GM12865 (cell line): ENCODE data around the gene NID2.

Source experiments
- DNase-seq: peaks from one replicate; pipeline ENCODE4 v3.0.0; 2010; ENCODE audit warnings: low read depth
- H3K4me3 ChIP-seq: 2 replicates; pipeline ENCODE4 v1.5.1; 2011; ENCODE audit warnings: mild to moderate bottlenecking, low read depth, low read length, control low read depth
- TF ChIP-seq, protein P1 (sequence below): IDR thresholded peaks from 2 replicates; pipeline ENCODE4 v1.5.1; 2011; ENCODE audit warnings: low read length, control low read depth, low read depth, inconsistent platforms; ENCODE audit not compliant: insufficient read depth; ENCODE audit errors: missing control alignments

The NID2 gene

DNA sequence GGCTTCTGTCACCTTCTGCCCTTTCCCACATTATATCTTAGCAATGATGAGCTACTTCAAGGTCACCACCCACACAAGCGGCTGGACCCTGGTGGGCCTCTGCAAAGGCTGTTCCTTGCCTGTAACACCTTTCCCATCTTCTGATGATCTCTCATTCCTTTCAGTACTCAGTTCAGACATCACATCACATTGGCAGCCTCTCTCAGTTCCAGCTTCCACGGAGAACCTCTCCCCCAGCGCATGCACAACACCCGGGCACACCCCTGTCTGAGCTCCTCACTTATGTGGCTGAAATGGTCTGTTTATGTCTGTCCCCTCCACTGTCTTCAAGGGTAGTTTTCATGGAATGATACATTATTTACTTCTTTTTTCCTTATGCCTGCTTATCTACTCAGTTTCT, 6.5 kb upstream of the NID2 start:
- H3K4me3 ChIP-seq = no peak overlapping the region
- no peak for DNase-seq
- TF ChIP-seq, protein P1, sequence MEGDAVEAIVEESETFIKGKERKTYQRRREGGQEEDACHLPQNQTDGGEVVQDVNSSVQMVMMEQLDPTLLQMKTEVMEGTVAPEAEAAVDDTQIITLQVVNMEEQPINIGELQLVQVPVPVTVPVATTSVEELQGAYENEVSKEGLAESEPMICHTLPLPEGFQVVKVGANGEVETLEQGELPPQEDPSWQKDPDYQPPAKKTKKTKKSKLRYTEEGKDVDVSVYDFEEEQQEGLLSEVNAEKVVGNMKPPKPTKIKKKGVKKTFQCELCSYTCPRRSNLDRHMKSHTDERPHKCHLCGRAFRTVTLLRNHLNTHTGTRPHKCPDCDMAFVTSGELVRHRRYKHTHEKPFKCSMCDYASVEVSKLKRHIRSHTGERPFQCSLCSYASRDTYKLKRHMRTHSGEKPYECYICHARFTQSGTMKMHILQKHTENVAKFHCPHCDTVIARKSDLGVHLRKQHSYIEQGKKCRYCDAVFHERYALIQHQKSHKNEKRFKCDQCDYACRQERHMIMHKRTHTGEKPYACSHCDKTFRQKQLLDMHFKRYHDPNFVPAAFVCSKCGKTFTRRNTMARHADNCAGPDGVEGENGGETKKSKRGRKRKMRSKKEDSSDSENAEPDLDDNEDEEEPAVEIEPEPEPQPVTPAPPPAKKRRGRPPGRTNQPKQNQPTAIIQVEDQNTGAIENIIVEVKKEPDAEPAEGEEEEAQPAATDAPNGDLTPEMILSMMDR = no peak

DNA sequence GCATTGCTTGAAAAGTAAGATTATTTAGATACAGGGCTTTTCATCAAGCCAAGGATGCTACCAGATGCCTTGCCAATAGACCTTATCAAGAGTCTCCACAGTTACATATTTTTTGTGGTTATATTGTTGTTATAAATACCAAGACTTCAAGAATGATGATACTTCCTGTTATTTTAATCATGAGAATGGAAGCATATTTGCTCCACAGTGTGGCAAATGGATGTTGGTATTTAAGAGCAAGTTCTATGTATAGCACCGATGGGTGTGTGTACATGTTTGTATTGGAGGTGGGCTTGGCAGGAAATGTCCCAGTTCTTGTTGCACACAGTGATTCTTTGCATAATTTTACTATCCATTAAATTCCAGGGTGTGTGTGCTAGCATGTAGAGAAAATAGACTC, 4.4 kb upstream of the NID2 start:
- no peak for DNase-seq
- H3K4me3 ChIP-seq = no peak overlapping the region
- TF ChIP-seq, protein P1 = no peak

DNA sequence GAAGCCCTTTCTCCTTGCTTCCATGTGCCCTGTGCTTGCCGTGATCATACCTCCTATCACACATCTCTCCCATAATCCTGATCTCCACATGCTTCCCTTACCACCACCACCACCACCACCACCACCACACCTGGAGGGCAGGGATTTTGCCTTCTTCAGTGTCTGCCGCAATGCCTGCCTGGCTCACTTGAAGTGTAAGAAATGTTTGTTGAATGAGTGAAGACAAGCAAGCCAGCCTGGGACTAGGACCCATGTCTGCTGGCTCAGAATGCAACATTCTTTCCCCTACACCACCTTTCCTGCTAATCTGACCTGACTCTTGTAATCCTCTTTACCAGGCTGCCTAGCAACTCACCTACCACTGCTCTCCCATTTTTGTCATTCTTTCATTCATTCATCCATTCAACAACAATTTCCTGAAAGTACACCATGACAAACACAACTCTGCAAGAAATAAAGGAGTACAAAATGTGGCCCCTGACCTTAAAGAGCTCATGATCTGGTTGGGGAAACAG, 3.5 kb upstream of the NID2 start:
- TF ChIP-seq, protein P1 = no peak
- H3K4me3 ChIP-seq = no peak overlapping the region
- DNase-seq = no peak

DNA sequence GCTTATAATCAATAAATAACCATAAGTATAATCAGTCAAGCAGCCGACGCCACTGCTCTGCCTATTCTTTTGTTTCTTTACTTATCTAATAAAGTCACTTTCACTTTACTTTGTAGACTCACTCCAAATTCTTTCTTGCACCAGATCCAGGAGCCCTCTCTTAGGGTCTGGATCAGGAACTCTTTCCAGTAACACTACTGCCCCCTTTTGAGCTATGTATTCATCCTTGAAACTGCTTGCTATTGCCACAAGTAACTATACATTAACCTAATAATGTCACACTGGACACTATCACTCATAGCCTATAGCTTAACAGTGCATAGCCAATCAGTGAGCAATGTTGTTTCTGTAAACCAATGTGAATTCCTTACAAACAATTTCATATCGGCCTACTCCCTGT, 2.8 kb upstream of the NID2 start:
- H3K4me3 ChIP-seq = no peak overlapping the region
- TF ChIP-seq, protein P1 = no peak

DNA sequence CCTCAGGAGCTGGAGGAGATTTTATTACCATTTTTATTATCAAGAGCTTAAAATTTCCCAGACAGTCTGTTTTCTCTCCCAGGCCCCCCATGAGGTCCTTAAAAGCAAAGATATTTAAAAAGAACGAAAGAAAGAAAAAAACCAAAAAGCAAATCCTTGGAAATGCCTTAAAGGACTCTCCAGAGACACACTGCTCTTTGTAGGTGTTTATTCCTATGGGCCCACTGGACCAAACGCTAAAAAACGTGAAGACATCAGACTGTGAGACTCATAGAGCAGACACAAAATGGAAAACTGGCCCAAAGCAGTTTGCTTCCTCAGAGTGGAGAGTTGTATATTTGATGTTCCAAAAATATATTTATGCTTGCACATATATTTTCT, 1.2 kb upstream of the NID2 start:
- TF ChIP-seq, protein P1 = no peak
- H3K4me3 ChIP-seq = no peak overlapping the region
- DNase-seq = no peak

More for the DNA sequence above, 2.8 kb upstream of the NID2 start:
- no peak for DNase-seq

DNA sequence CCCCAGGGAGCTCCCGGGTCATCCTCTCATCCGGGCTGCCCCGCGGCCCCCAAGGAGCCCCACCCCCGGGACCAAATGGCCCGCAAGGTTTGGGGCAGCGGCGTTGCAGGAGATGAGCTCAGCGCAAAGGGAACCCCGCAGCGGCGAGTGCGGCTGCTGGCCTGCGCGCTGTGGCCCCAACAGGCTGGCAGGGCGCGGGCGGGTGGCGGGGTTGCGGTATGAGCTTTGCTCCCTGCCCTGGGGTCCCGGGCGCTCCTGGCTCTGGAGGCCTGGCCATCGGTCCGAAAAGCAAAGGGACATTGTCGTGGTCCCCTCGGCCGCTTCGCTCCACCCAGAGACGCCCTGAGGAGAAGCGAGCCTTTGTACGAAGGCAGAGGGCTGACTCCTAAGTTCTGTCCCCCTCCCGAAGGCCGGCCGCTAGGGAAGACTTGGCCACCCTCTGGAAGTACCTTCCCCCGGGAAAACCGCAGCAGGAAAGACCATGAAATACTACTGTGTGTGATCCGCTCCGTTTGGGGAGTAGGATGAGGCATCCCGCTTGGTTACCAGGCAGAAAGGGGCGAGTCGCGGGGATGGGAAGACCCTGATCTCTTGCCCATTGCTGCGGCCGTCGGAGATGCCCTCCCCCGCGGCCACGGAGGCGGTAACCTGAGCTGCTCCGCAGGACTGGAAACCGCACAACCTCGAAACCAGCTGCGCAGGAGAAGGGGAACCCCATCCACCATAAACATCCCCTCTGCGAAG, 620 bp upstream of the NID2 start:
- TF ChIP-seq, protein P1 = no peak
- peak; percentile 12 for DNase-seq
- peak overlapping the region; percentile 35; the same call in 1 of the 2 replicates for H3K4me3 ChIP-seq
